GM10266 (cell line): ENCODE results near the gene GALNT12.

ENCODE experiments used
- DNase-seq: peaks from one replicate; pipeline ENCODE4 v3.0.0; 2012; ENCODE audit errors: extremely low spot score
- TF ChIP-seq, protein P1 (sequence below): IDR thresholded peaks from 2 replicates; pipeline ENCODE4 v1.5.1; 2012; ENCODE audit warnings: mild to moderate bottlenecking, low read depth; ENCODE audit not compliant: control insufficient read depth, insufficient read depth; ENCODE audit errors: missing control alignments

GALNT12 gene

GRCh38 chr9:98881836-98882568 is 74.5 kb downstream of the GALNT12 start:
- no peak for DNase-seq
- TF ChIP-seq, protein P1, sequence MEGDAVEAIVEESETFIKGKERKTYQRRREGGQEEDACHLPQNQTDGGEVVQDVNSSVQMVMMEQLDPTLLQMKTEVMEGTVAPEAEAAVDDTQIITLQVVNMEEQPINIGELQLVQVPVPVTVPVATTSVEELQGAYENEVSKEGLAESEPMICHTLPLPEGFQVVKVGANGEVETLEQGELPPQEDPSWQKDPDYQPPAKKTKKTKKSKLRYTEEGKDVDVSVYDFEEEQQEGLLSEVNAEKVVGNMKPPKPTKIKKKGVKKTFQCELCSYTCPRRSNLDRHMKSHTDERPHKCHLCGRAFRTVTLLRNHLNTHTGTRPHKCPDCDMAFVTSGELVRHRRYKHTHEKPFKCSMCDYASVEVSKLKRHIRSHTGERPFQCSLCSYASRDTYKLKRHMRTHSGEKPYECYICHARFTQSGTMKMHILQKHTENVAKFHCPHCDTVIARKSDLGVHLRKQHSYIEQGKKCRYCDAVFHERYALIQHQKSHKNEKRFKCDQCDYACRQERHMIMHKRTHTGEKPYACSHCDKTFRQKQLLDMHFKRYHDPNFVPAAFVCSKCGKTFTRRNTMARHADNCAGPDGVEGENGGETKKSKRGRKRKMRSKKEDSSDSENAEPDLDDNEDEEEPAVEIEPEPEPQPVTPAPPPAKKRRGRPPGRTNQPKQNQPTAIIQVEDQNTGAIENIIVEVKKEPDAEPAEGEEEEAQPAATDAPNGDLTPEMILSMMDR: no peak

GRCh38 chr9:98882569-98882923 is 75.1 kb downstream of the GALNT12 start:
- TF ChIP-seq, protein P1: no peak
- DNase-seq: no peak

DNA sequence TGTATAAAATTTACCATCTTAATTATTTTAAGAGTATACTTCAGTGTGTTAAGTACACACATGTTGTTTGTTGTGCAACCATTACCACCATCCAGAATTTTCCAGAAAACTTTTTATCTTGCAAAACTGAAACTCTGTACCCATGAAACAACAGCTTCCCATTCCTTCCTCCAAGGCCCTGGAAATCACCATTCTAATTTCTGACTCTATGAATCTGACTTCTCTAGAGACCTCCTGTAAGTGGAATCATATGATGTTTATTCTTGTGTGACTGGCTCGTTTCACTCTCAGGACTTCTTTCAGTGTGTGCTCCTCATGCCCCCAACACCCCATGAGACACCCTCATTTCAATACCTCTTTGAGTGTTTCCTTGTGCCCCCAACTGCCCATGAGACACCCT is 75.8 kb downstream of the GALNT12 start:
- DNase-seq: no peak
- TF ChIP-seq, protein P1: no peak

GRCh38 chr9:98884849-98885248 is 77.4 kb downstream of the GALNT12 start:
- TF ChIP-seq, protein P1: no peak
- no peak for DNase-seq

DNA sequence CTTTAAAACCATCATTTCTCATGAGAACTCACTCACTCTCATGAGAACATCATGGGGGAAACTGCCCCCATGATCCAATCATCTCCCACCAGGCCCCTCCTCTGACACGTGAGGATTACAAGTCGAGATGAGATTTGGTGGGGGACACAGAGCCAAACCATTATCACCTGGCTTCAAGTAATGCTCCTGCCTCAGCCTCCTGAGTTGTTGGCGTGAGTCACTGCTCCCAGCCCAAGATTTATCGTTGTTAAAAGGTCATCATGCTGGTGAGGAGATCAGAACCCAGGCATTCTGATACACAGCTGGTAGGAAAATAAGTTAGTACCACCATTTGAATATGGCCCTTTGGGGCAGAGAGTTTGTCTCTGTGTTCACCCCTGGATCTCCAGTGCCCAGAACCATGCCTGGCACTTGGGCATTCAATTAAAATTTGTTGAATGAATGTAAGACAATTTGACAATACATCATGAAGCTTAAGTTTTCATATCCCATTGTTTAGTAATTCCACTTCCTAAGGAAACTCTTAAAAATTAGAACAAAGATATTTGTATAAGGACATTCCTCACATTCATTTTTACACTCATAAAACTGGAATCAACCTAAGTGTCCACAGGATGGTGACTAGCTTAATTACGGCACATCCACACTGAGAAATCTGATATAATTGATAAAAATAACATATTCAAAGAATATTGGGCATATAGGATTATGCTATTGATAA is 78.3 kb downstream of the GALNT12 start:
- no peak for DNase-seq
- TF ChIP-seq, protein P1: no peak

GRCh38 chr9:98886691-98887229 is 79.3 kb downstream of the GALNT12 start:
- DNase-seq: no peak
- TF ChIP-seq, protein P1: no peak
